ENCODE results near the gene CLIC1.

CLIC1 gene

GRCh38 chr6:31736021-31736767 lies at the start of gene CLIC1:
TSS of gene CLIC1 (minus strand) at chr6:31736530. CDS start at chr6:31736300, 230 bp downstream.
- DNase-seq = peak; percentile 86

GRCh38 chr6:31785475-31785874 lies 49.1 kb upstream of the CLIC1 start:
- no peak for DNase-seq

GRCh38 chr6:31784098-31784925 lies 48.0 kb upstream of the CLIC1 start:
- no peak for DNase-seq

- no peak for DNase-seq
Observed at GRCh38 chr6:31782126-31782855, 46.0 kb upstream of the CLIC1 start.

GRCh38 chr6:31781244-31782125 lies 45.2 kb upstream of the CLIC1 start:
- no peak for DNase-seq

- DNase-seq = no peak
Observed at GRCh38 chr6:31780507-31781243, 44.3 kb upstream of the CLIC1 start.

GRCh38 chr6:31779908-31780307 lies 43.6 kb upstream of the CLIC1 start:
- no peak for DNase-seq

GRCh38 chr6:31778999-31779885 lies 42.9 kb upstream of the CLIC1 start:
- DNase-seq = no peak

GRCh38 chr6:31778193-31778592 lies 41.9 kb upstream of the CLIC1 start:
- DNase-seq = no peak

- DNase-seq = no peak
Observed at GRCh38 chr6:31777667-31778050, 41.3 kb upstream of the CLIC1 start.

GRCh38 chr6:31776989-31777666 lies 40.8 kb upstream of the CLIC1 start, which contains the start of gene VWA7:
TSS of gene VWA7 (minus strand) at chr6:31777328. CDS start at chr6:31776779, 549 bp downstream.
- peak; percentile 89 for DNase-seq

- no peak for DNase-seq
Observed at GRCh38 chr6:31776485-31776988, 40.2 kb upstream of the CLIC1 start.

GRCh38 chr6:31775633-31776484 lies 39.5 kb upstream of the CLIC1 start:
- DNase-seq = no peak

- no peak for DNase-seq
Observed at GRCh38 chr6:31775184-31775583, 38.9 kb upstream of the CLIC1 start.

- DNase-seq = no peak
Observed at GRCh38 chr6:31771992-31772358, 35.6 kb upstream of the CLIC1 start.

- DNase-seq = no peak
Observed at GRCh38 chr6:31770860-31771259, 34.5 kb upstream of the CLIC1 start.

GRCh38 chr6:31769684-31770371 lies 33.5 kb upstream of the CLIC1 start:
- DNase-seq = peak; percentile 93
